RCC 7860 (cell line): ENCODE results near the gene SLC17A2.

Source experiments
- DNase-seq: peaks from one replicate; pipeline ENCODE4 v3.0.0-alpha.2; 2015; ENCODE audit warnings: low spot score
- FAIRE-seq: peaks from 2 replicates; lab custom pipeline; 2012; peaks lifted over from hg19 to GRCh38; lab: Jason Lieb, UNC

Gene SLC17A2

GRCh38 chr6:25921525-25922203 lies 8.8 kb downstream of the SLC17A2 start:
- no peak for DNase-seq
- FAIRE-seq = peak; percentile 76

- no peak for FAIRE-seq
These were observed 10.8 kb downstream of the SLC17A2 start for GRCh38 chr6:25919657-25920056.

GRCh38 chr6:25918083-25918683 lies 12.3 kb downstream of the SLC17A2 start:
- DNase-seq (no peak), FAIRE-seq (no peak)

More at GRCh38 chr6:25919657-25920056, 10.8 kb downstream of the SLC17A2 start:
- DNase-seq = no peak

GRCh38 chr6:25916789-25917490 lies 13.6 kb downstream of the SLC17A2 start:
- DNase-seq = no peak
- FAIRE-seq = no peak

GRCh38 chr6:25916330-25916729 lies 14.2 kb downstream of the SLC17A2 start:
- FAIRE-seq (no peak), DNase-seq (no peak)

GRCh38 chr6:25913741-25914140 lies 16.8 kb downstream of the SLC17A2 start:
- DNase-seq (no peak), FAIRE-seq (peak; percentile 18)

- FAIRE-seq = no peak
These were observed 19.1 kb downstream of the SLC17A2 start for GRCh38 chr6:25911351-25911750.

GRCh38 chr6:25907475-25908014 lies 22.9 kb downstream of the SLC17A2 start:
- FAIRE-seq (no peak), DNase-seq (no peak)

More at GRCh38 chr6:25911351-25911750, 19.1 kb downstream of the SLC17A2 start:
- no peak for DNase-seq

GRCh38 chr6:25903467-25904099 lies 26.9 kb downstream of the SLC17A2 start:
- FAIRE-seq = no peak
- no peak for DNase-seq

- DNase-seq (no peak), FAIRE-seq (no peak)
These were observed 28.4 kb downstream of the SLC17A2 start for GRCh38 chr6:25902071-25902470.

GRCh38 chr6:25900843-25901242 lies 29.6 kb downstream of the SLC17A2 start:
- DNase-seq (no peak), FAIRE-seq (no peak)

GRCh38 chr6:25899580-25900408 lies 30.7 kb downstream of the SLC17A2 start:
- DNase-seq (peak; percentile 82), FAIRE-seq (peak; percentile 95)

GRCh38 chr6:25899123-25899522 lies 31.4 kb downstream of the SLC17A2 start:
- peak; percentile 97 for FAIRE-seq
- DNase-seq = peak; percentile 86

GRCh38 chr6:25898289-25898977 lies 32.1 kb downstream of the SLC17A2 start:
- DNase-seq (peak; percentile 49), FAIRE-seq (no peak)

- no peak for DNase-seq
- FAIRE-seq = no peak
These were observed 34.2 kb downstream of the SLC17A2 start for GRCh38 chr6:25896252-25896651.

GRCh38 chr6:25895771-25896170 lies 34.7 kb downstream of the SLC17A2 start:
- DNase-seq (no peak), FAIRE-seq (no peak)

GRCh38 chr6:25893778-25894177 lies 36.7 kb downstream of the SLC17A2 start:
- FAIRE-seq (no peak), DNase-seq (no peak)

- no peak for FAIRE-seq
- no peak for DNase-seq
These were observed 37.6 kb downstream of the SLC17A2 start for GRCh38 chr6:25892877-25893276.
